HepG2 (cell line): ENCODE results near the gene SAMD15. TPM values are rescaled to one million over a fixed set of nuclear protein-coding genes. Genes with fewer than 3 reads are reported as not detected.

ENCODE experiments used
- ATAC-seq: fragments of 200-7000 bp; cut with Tn5 transposase; 3 replicates; pipeline ENCODE4 v1.9.1; 2020; ENCODE audit warnings: mild to moderate bottlenecking, moderate library complexity
- BruUV-seq: library from RNA; stranded (reverse); fragments of 400-500 nt; replicated peaks from 2 replicates; lab custom pipeline; 2021; lab: Mats Ljungman, UMichigan
- CTCF ChIA-PET: fragments of 300-600 bp; formaldehyde crosslinking; extraction: SDS; loops from one replicate; lab custom pipeline; 2021; ENCODE audit warnings: low total read pairs, inconsistent platforms, low intra/inter-chr PET ratio; lab: Yijun Ruan, JAX
- POLR2A ChIA-PET: fragments of 350-600 bp; sonication (Branson Sonifier 250); formaldehyde crosslinking; loops from one replicate; lab custom pipeline; 2020; ENCODE audit warnings: antibody characterized with exemption, inconsistent platforms; lab: Yijun Ruan, JAX
- DNase-seq: peaks from one replicate; pipeline ENCODE4 v3.0.0-alpha.2; 2015; ENCODE audit warnings: low spot score
- FAIRE-seq: peaks from 3 replicates; lab custom pipeline; 2011; peaks lifted over from hg19 to GRCh38; lab: Jason Lieb, UNC
- H2AFZ ChIP-seq: one replicate; pipeline ENCODE4 v1.6.1; 2011; ENCODE audit warnings: low read length, inconsistent platforms
- H3K27ac ChIP-seq: fragments of 300-600 bp; 3 replicates; pipeline ENCODE4 v1.8.0; 2011; ENCODE audit warnings: mixed run types, mild to moderate bottlenecking, mixed read lengths, low read length, inconsistent platforms; ENCODE audit not compliant: insufficient read depth; ENCODE audit errors: extremely low read length
- H3K27me3 ChIP-seq, 2 experiments: fragments of 200-600 bp in 1 of 2; 2 replicates in 1 of 2; 3 replicates in 1 of 2; pipeline versions ENCODE4 v1.6.0 to v1.8.0; 2011; ENCODE audit warnings: low read length in 2 of 2, mild to moderate bottlenecking in 2 of 2, moderate library complexity in 2 of 2, inconsistent platforms in 1 of 2; ENCODE audit not compliant: insufficient read depth in 2 of 2, control insufficient read depth in 1 of 2
- H3K36me3 ChIP-seq, 2 experiments: fragments of 200-600 bp in 1 of 2; replicated peaks in 1 of 2; 2 replicates in 1 of 2; 3 replicates in 1 of 2; pipeline versions ENCODE4 v1.5.1 to v1.8.0; 2011; ENCODE audit warnings: low read length in 2 of 2, inconsistent platforms in 1 of 2; ENCODE audit not compliant: insufficient read depth in 2 of 2, control insufficient read depth in 1 of 2
- H3K4me1 ChIP-seq: 2 replicates; pipeline ENCODE4 v1.5.1; 2012; ENCODE audit warnings: low read length, inconsistent platforms; ENCODE audit not compliant: insufficient read depth
- H3K4me2 ChIP-seq: 2 replicates; pipeline ENCODE4 v1.6.0; 2011; ENCODE audit warnings: low read depth, low read length, inconsistent platforms
- H3K4me3 ChIP-seq, 3 experiments: fragments of 200-600 bp in 1 of 3; sonication (generic), shearing (Covaris generic) in 1 of 3; replicated peaks in 1 of 3; 2 replicates each; pipeline ENCODE4 v1.5.1; 2011 to 2016; ENCODE audit warnings: low read length in 3 of 3, inconsistent platforms in 2 of 3, low read depth in 2 of 3, mild to moderate bottlenecking in 2 of 3, control low read depth in 1 of 3, mixed read lengths in 1 of 3; ENCODE audit not compliant: insufficient read depth in 1 of 3
- H3K79me2 ChIP-seq: one replicate; pipeline ENCODE4 v1.6.1; 2011; ENCODE audit warnings: low read length, inconsistent platforms; ENCODE audit not compliant: insufficient read depth
- H3K9ac ChIP-seq: 2 replicates; pipeline ENCODE4 v1.6.0; 2011; ENCODE audit warnings: mild to moderate bottlenecking, low read depth, low read length, inconsistent platforms; ENCODE audit not compliant: insufficient read depth
- H3K9me3 ChIP-seq: 2 replicates; pipeline ENCODE4 v1.5.1; 2012; ENCODE audit warnings: mild to moderate bottlenecking, low read length
- H4K20me1 ChIP-seq: 2 replicates; pipeline ENCODE4 v1.6.0; 2011; ENCODE audit warnings: inconsistent platforms, mild to moderate bottlenecking, low read length, moderate library complexity; ENCODE audit not compliant: insufficient read depth
- FOXP1 ChIP-seq, 2 experiments: fragments of 450-650 bp in 1 of 2; IDR thresholded peaks; 2 replicates each; pipeline ENCODE4 v1.6.1; 2017 to 2018; ENCODE audit warnings: antibody characterized with exemption in 1 of 2
- HDAC6 ChIP-seq: fragments of 200-600 bp; sonication (generic); IDR thresholded peaks from 2 replicates; pipeline ENCODE4 v1.7.0; 2017; ENCODE audit warnings: mild to moderate bottlenecking, antibody characterized with exemption, low read length, low read depth
- MIXL1 ChIP-seq: IDR thresholded peaks from 2 replicates; pipeline ENCODE4 v1.6.1; 2016
- NFYB ChIP-seq: sonication (generic); formaldehyde crosslinking; IDR thresholded peaks from 2 replicates; pipeline ENCODE4 v1.4.0; 2020; ENCODE audit warnings: missing genetic modification reagents
- POLR2G ChIP-seq: fragments of 200-400 bp; formaldehyde crosslinking; IDR thresholded peaks from 2 replicates; pipeline ENCODE4 v1.6.1; 2018; ENCODE audit warnings: mild to moderate bottlenecking, low read depth, low read length, moderate library complexity
- SMYD3 ChIP-seq: sonication (generic); formaldehyde crosslinking; IDR thresholded peaks from 2 replicates; pipeline ENCODE4 v1.8.1; 2023; ENCODE audit warnings: mild to moderate bottlenecking, missing genetic modification reagents
- XRCC5 ChIP-seq: fragments of 200-400 bp; formaldehyde crosslinking; optimal IDR thresholded peaks from 2 replicates; pipeline ENCODE3; 2017; ENCODE audit warnings: mild to moderate bottlenecking, low read length
- ZBTB21 ChIP-seq: sonication (generic); formaldehyde crosslinking; IDR thresholded peaks from 2 replicates; pipeline ENCODE4 v1.4.0; 2020; ENCODE audit warnings: missing genetic modification reagents
- ZMYM3 ChIP-seq: sonication (generic); formaldehyde crosslinking; IDR thresholded peaks from 2 replicates; pipeline ENCODE4 v1.5.1; 2020; ENCODE audit warnings: mild to moderate bottlenecking, missing genetic modification reagents
- ZNF354B ChIP-seq: sonication (generic); formaldehyde crosslinking; IDR thresholded peaks from 2 replicates; pipeline ENCODE4 v1.8.0; 2022; ENCODE audit warnings: mild to moderate bottlenecking, missing genetic modification reagents
- ZNF468 ChIP-seq: sonication (generic); formaldehyde crosslinking; IDR thresholded peaks from 2 replicates; pipeline ENCODE4 v1.8.0; 2022; ENCODE audit warnings: mild to moderate bottlenecking, moderate library complexity, missing genetic modification reagents
- ZNF550 ChIP-seq: sonication (generic); formaldehyde crosslinking; IDR thresholded peaks from 2 replicates; pipeline ENCODE4 v1.4.0; 2020; ENCODE audit warnings: mild to moderate bottlenecking, missing genetic modification reagents, borderline replicate concordance
- ZNF749 ChIP-seq: sonication (generic); formaldehyde crosslinking; IDR thresholded peaks from 2 replicates; pipeline ENCODE4 v1.8.0; 2022; ENCODE audit warnings: mild to moderate bottlenecking, missing genetic modification reagents, moderate library complexity, borderline replicate concordance
- WGBS: methylation state at CpG from one replicate; pipeline ENCODE4 v1.1.6; 2017; ENCODE audit warnings: low lambda C conversion rate; 5-methylcytosine and 5-hydroxymethylcytosine counted together
- in situ Hi-C: cut with HindIII; loops from 2 replicates; pipeline ENCODE4 v1.10.0; 2017; ENCODE audit warnings: low pct_unique_long_range_greater_than_20kb; ENCODE audit not compliant: extremely low pct_ligation_motif_present
- intact Hi-C: fragments of 100-400 bp; cut with micrococcal nuclease; formaldehyde crosslinking; loops from one replicate; pipeline ENCODE4 v1.10.0; 2022; ENCODE audit not compliant: unreplicated experiment
- polyA plus RNA-seq, 8 experiments: library from polyadenylated mRNA; depleted of rRNA in 3 of 8; stranded (reverse) in 7 of 8; unstranded in 1 of 8; fragments of >200 nt; fragmentation: Illumina TruSeq in 4 of 8; extraction: Trizol in 4 of 8; gene quantifications; 2 replicates each; pipeline versions ENCODE4 v1.2.1 to v1.2.3, GENCODE V29; 2011 to 2016; ENCODE audit warnings: low read depth in 4 of 8, missing spikeins in 1 of 8, mixed read lengths in 1 of 8; ENCODE audit not compliant: insufficient read depth in 1 of 8
- total RNA-seq, 5 experiments: library from RNA; depleted of rRNA; stranded (reverse); fragments of >200 nt; fragmentation: Illumina TruSeq; extraction: Trizol; gene quantifications; 2 replicates each; pipeline ENCODE4 v1.2.3, GENCODE V29; 2016; ENCODE audit warnings: low read depth in 1 of 5
- TF ChIP-seq, protein P1 (sequence below): IDR thresholded peaks from 2 replicates; pipeline ENCODE4 v1.6.1; 2016; ENCODE audit warnings: missing compliant biosample characterization, missing genetic modification reagents, borderline replicate concordance
- TF ChIP-seq, protein P2 (sequence below): sonication (generic); formaldehyde crosslinking; IDR thresholded peaks from 2 replicates; pipeline ENCODE4 v1.4.0; 2020; ENCODE audit warnings: missing genetic modification reagents, mild to moderate bottlenecking, borderline replicate concordance

SAMD15 gene
- total and polyA plus RNA-seq, 2 of the 13 experiments (the other 11 are each of a cell fraction or from before 2014, with no cell fraction given) = 0.09 to 1.3 TPM

DNA sequence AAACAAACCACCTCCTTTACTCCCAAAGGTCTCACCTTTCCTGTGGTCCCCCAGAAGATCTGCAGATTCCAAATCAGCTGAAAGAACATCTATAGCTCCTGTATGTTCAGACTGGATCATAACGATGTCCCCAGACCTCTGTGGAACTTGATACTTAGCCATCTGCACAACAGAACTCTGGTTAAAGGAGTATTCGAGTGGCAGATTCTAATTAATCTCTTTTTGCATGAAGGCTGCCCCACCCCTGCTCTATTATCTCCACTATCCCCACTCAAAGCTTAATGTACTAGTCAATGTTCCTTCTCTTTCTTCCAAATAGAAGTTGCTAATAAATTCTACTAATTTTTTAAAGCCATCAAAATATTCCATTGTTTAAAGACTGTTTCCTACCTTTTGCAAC is 33.5 kb upstream of the SAMD15 start (continued):
- no peak for TF ChIP-seq NFYB (CRISPR knock-in tag)
- TF ChIP-seq ZBTB21 (CRISPR knock-in tag) = no peak
- TF ChIP-seq, protein P1, sequence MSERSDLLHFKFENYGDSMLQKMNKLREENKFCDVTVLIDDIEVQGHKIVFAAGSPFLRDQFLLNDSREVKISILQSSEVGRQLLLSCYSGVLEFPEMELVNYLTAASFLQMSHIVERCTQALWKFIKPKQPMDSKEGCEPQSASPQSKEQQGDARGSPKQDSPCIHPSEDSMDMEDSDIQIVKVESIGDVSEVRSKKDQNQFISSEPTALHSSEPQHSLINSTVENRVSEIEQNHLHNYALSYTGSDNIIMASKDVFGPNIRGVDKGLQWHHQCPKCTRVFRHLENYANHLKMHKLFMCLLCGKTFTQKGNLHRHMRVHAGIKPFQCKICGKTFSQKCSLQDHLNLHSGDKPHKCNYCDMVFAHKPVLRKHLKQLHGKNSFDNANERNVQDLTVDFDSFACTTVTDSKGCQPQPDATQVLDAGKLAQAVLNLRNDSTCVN (CRISPR knock-in tag) = no peak
- TF ChIP-seq, all 625 proteins: peak for 0

DNA sequence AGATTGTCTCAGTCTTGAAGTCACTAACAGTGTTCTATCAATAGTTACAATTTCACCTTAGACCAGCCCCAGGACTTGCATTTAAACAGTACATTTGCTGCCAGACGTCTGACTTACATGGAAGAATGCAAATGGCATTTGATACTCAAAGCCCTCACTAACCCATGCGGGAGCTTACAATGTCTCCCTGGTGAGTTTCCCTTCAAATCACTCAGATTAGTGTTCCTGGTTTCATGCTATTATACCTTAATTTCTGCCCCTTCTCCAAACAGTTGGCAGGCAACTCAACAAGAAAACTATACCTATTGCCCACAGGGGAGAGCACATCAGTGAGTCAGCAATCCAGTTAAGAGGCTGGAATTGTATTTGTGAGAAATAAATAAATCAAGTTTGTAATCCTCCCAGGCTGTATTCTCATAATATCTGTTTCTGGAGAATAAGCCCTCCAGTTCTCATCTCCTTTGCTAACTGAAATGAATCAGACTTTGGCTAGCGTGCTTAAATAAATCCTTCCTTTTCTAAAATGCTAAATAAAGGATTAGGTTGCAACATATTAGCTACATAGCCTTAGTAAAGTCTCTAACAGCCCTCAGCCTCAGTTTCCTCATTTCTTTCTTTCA is 32.7 kb upstream of the SAMD15 start:
- no peak overlapping the region for H3K4me2 ChIP-seq
- ChIA-PET CTCF (no interaction called here), POLR2A (no interaction called here)
- H3K4me3 ChIP-seq = no peak overlapping the region
- no peak overlapping the region for H3K27ac ChIP-seq
- no peak overlapping the region for H2AFZ ChIP-seq
- intact Hi-C loops = no loop called here
- H3K36me3 ChIP-seq = peaks cover 6 to 23% of the 10 kb centered on the region in 2 experiments
- H3K27me3 ChIP-seq = no peaks in the 10 kb centered on the region
- H3K79me2 ChIP-seq = no peaks in the 10 kb centered on the region
- TF ChIP-seq XRCC5 (no peak), POLR2G (no peak)
- no peaks in the 10 kb centered on the region for H3K9me3 ChIP-seq
- no peak overlapping the region for H3K9ac ChIP-seq
- in situ Hi-C loops = no loop called here
- 90% methylated on average over 3 of the region's 3 CpGs for WGBS
- no peak for ATAC-seq
- H3K4me1 ChIP-seq = peaks cover 20% of the 10 kb centered on the region
- no peaks in the 10 kb centered on the region for H4K20me1 ChIP-seq
- no peak for FAIRE-seq
- no TSS peak for BruUV-seq
- no peak for DNase-seq

DNA sequence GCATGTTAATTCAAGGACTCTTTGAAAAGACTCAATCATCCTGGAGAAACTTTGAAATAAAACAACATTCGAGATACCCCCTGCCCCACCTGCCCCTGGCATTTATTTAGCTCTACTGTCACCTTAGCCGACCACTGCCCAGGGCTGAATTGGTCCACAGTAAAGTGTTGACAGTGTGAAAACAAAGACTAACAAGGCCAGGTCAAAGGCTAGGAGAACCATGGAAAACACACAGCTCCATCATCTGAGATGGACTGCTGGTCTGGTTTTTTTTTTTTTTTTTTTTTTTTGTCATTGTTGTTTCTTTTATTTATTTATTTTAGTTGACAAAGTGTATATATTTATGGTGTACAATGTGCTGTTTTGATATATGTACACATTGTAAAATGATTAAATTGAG is 30.7 kb upstream of the SAMD15 start:
- intact Hi-C loops = no loop called here
- TF ChIP-seq HDAC6 (no peak), ZNF550 (CRISPR knock-in tag) (no peak), ZNF468 (CRISPR knock-in tag) (no peak), ZNF749 (CRISPR knock-in tag) (no peak), FOXP1 (IDR thresholded peaks at IDR 0.05) (no peak), FOXP1 (CRISPR knock-in tag; IDR thresholded peaks at IDR 0.05) (peak; percentile 46; the same call in 1 of the 2 replicates), ZMYM3 (CRISPR knock-in tag) (no peak), SMYD3 (CRISPR knock-in tag) (no peak), ZNF354B (CRISPR knock-in tag) (no peak), MIXL1 (no peak)
- TF ChIP-seq, protein P2, sequence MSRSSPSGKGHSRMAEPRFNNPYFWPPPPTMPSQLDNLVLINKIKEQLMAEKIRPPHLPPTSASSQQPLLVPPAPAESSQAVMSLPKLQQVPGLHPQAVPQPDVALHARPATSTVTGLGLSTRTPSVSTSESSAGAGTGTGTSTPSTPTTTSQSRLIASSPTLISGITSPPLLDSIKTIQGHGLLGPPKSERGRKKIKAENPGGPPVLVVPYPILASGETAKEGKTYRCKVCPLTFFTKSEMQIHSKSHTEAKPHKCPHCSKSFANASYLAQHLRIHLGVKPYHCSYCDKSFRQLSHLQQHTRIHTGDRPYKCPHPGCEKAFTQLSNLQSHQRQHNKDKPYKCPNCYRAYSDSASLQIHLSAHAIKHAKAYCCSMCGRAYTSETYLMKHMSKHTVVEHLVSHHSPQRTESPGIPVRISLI (CRISPR knock-in tag) = peak; percentile 74; the same call in 1 of the 2 replicates

More for the DNA sequence above, 30.7 kb upstream of the SAMD15 start:
- Histone ChIP-seq H2AFZ (no peak overlapping the region), H3K4me2 (no peak overlapping the region), H3K4me1 (peaks cover 20% of the 10 kb centered on the region), H3K9ac (no peak overlapping the region), H3K27ac (no peak overlapping the region), H3K79me2 (no peaks in the 10 kb centered on the region), H3K36me3 (peaks cover 4 to 18% of the 10 kb centered on the region in 2 experiments), H3K4me3 (no peak overlapping the region), H4K20me1 (no peaks in the 10 kb centered on the region), H3K27me3 (no peaks in the 10 kb centered on the region), H3K9me3 (no peaks in the 10 kb centered on the region)
- 29% methylated on average over 2 of the region's 2 CpGs for WGBS
- peak; percentile 91 for ATAC-seq
- no TSS peak for BruUV-seq
- in situ Hi-C loops = no loop called here
- DNase-seq = peak; percentile 39
- ChIA-PET CTCF (no interaction called here), POLR2A (no interaction called here)
- FAIRE-seq = no peak
